ENCODE data around the gene B4GALNT2. TPM values are rescaled to one million over a fixed set of nuclear protein-coding genes. Genes with fewer than 3 reads are reported as not detected.

The B4GALNT2 gene
- total RNA-seq, 1 donor from 2014 or later, result not detected

GRCh38 chr17:49213847-49214246 lies 81.3 kb downstream of the B4GALNT2 start:
- Histone ChIP-seq H3K27me3 (ENCODE audit: low read depth) (peaks cover 38% of the 10 kb centered on the region), H3K4me3 (peak overlapping the region; percentile 68), H3K4me1 (peaks cover 81% of the 10 kb centered on the region), H3K9me3 (replicated peaks) (no peaks in the 10 kb centered on the region), H3K36me3 (no peaks in the 10 kb centered on the region), H3K27ac (replicated peaks) (peak overlapping the region; percentile 90)
- no peak for DNase-seq
- TF ChIP-seq, protein P1, sequence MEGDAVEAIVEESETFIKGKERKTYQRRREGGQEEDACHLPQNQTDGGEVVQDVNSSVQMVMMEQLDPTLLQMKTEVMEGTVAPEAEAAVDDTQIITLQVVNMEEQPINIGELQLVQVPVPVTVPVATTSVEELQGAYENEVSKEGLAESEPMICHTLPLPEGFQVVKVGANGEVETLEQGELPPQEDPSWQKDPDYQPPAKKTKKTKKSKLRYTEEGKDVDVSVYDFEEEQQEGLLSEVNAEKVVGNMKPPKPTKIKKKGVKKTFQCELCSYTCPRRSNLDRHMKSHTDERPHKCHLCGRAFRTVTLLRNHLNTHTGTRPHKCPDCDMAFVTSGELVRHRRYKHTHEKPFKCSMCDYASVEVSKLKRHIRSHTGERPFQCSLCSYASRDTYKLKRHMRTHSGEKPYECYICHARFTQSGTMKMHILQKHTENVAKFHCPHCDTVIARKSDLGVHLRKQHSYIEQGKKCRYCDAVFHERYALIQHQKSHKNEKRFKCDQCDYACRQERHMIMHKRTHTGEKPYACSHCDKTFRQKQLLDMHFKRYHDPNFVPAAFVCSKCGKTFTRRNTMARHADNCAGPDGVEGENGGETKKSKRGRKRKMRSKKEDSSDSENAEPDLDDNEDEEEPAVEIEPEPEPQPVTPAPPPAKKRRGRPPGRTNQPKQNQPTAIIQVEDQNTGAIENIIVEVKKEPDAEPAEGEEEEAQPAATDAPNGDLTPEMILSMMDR (IDR thresholded peaks at IDR 0.05; ENCODE audit: borderline replicate concordance), result no peak
- intact Hi-C loops (cut with micrococcal nuclease), result no loop called here

DNA sequence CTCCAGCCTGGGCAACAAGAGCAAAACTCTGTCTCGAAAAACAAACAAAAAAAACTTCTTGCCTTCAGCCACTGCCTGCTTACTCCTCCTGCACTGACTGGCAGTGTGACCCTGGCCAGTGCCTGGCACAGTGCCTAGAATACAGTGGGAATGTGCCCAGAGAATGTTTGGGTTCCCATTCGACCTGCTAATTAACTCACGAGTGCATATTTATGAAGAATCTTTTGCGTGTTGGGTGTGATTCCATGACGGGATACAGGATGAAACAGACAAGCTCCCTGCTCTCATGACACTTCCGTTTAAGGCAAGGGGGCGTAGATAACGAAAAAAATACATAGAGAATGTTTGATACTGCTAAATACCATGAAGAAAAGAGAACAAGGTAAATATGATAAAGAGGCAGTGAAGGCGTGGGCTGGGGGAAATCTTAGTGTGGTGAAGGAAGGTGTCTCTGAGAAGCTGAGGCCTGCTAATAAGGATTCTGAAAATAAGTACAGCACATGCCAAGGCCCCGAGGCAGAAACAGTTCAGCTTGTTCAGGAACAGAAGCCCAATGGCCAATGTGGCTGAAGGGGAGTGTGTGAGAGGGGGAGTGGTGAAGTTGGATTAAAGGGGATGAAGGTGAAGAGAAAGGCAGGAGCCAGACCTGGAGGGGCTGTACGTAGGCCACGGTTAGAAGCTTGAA lies 82.2 kb downstream of the B4GALNT2 start:
- no peak for DNase-seq
- intact Hi-C loops (cut with micrococcal nuclease), result no loop called here
- TF ChIP-seq, protein P1 (IDR thresholded peaks at IDR 0.05; ENCODE audit: borderline replicate concordance), result no peak
- Histone ChIP-seq H3K4me1 (peaks cover 81% of the 10 kb centered on the region), H3K9me3 (replicated peaks) (no peaks in the 10 kb centered on the region), H3K4me3 (peak overlapping the region; percentile 68), H3K27me3 (ENCODE audit: low read depth) (peaks cover 38% of the 10 kb centered on the region), H3K27ac (replicated peaks) (peak overlapping the region; percentile 90), H3K36me3 (no peaks in the 10 kb centered on the region)

GRCh38 chr17:49216482-49216881 lies 83.9 kb downstream of the B4GALNT2 start:
- peaks cover 77% of the 10 kb centered on the region for H3K4me1 ChIP-seq
- TF ChIP-seq, protein P1 (IDR thresholded peaks at IDR 0.05; ENCODE audit: borderline replicate concordance), result no peak
- H3K27me3 ChIP-seq (ENCODE audit: low read depth), result peaks cover 38% of the 10 kb centered on the region
- intact Hi-C loops (cut with micrococcal nuclease), result no loop called here
- no peaks in the 10 kb centered on the region for H3K9me3 ChIP-seq (replicated peaks)
- H3K36me3 ChIP-seq, result no peaks in the 10 kb centered on the region
- DNase-seq, result no peak
- peak overlapping the region; percentile 90 for H3K27ac ChIP-seq (replicated peaks)
- H3K4me3 ChIP-seq, result peak overlapping the region; percentile 13

- peak overlapping the region; percentile 90 for H3K27ac ChIP-seq (replicated peaks)
- H3K27me3 ChIP-seq (ENCODE audit: low read depth), result peaks cover 44% of the 10 kb centered on the region
- peak; percentile 63 for DNase-seq
- H3K4me1 ChIP-seq, result peaks cover 71% of the 10 kb centered on the region
- H3K36me3 ChIP-seq, result no peaks in the 10 kb centered on the region
- H3K9me3 ChIP-seq (replicated peaks), result no peaks in the 10 kb centered on the region
- peak overlapping the region; percentile 33 for H3K4me3 ChIP-seq
- TF ChIP-seq, protein P1 (IDR thresholded peaks at IDR 0.05; ENCODE audit: borderline replicate concordance), result no peak
- intact Hi-C loops (cut with micrococcal nuclease), result no loop called here
Measured at GRCh38 chr17:49216953-49217650, 84.5 kb downstream of the B4GALNT2 start.

GRCh38 chr17:49217651-49218413 lies 85.3 kb downstream of the B4GALNT2 start:
- Histone ChIP-seq H3K27me3 (ENCODE audit: low read depth) (peaks cover 52% of the 10 kb centered on the region), H3K4me1 (peaks cover 64% of the 10 kb centered on the region), H3K36me3 (no peaks in the 10 kb centered on the region), H3K27ac (replicated peaks) (peak overlapping the region; percentile 90), H3K4me3 (peak overlapping the region; percentile 33), H3K9me3 (replicated peaks) (no peaks in the 10 kb centered on the region)
- intact Hi-C loops (cut with micrococcal nuclease), result no loop called here
- TF ChIP-seq, protein P1 (IDR thresholded peaks at IDR 0.05; ENCODE audit: borderline replicate concordance), result no peak
- DNase-seq, result peak; percentile 71

All from left ventricle myocardium inferior (tissue), 1 donor.